ENCODE results near the gene MPP3.

DNA sequence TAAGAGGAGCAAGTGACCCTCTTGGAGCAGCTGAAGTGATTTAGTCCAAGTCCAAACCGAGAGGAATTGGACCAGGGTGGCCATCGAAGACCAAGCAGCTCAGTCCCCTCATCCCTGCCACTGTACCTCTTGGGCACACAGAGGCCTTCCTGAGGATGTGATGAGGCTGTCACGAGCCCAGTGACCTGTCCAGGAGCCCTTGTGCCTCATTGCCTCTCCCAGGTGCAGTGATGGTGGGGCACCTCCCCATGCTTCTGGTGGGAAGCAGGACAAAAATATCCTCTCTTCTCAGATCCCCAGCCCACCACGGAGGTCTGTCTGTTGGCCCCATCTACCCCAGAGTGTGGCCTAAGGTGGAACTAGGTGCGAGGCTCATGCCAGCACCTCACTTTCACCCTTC lies 11.3 kb upstream of the MPP3 start:
- TF ChIP-seq, protein P1, sequence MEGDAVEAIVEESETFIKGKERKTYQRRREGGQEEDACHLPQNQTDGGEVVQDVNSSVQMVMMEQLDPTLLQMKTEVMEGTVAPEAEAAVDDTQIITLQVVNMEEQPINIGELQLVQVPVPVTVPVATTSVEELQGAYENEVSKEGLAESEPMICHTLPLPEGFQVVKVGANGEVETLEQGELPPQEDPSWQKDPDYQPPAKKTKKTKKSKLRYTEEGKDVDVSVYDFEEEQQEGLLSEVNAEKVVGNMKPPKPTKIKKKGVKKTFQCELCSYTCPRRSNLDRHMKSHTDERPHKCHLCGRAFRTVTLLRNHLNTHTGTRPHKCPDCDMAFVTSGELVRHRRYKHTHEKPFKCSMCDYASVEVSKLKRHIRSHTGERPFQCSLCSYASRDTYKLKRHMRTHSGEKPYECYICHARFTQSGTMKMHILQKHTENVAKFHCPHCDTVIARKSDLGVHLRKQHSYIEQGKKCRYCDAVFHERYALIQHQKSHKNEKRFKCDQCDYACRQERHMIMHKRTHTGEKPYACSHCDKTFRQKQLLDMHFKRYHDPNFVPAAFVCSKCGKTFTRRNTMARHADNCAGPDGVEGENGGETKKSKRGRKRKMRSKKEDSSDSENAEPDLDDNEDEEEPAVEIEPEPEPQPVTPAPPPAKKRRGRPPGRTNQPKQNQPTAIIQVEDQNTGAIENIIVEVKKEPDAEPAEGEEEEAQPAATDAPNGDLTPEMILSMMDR (conservative IDR thresholded peaks at IDR 0.05; ENCODE audit: low read depth, low read length) = no peak
- TF ChIP-seq EZH2 (IDR thresholded peaks at IDR 0.05; ENCODE audit: low read length, unreplicated experiment) (no peak), EZH2phosphoT487 (IDR thresholded peaks at IDR 0.05; ENCODE audit: borderline replicate concordance, low read length) (no peak)
